Kidney capillary endothelial cell (primary cell): ENCODE data around the gene FAM53B.
"Not testable (repeated sequence)": the region's sequence is repeated elsewhere in the genome, so short reads cannot be mapped to it uniquely, and the experiment has no call there.

Experiments
- DNase-seq: peaks from one replicate; pipeline ENCODE4 v3.0.0-alpha.2; 2018; ENCODE audit warnings: low spot score

Gene FAM53B

GRCh38 chr10:124744102-124745050, at the start of gene FAM53B:
FAM53B (minus strand) TSS chr10:124744378; CDS start chr10:124706713, 37,665 bp downstream.
- DNase-seq, result peak; percentile 58

GRCh38 chr10:124792998-124793352, 48.8 kb upstream of the FAM53B start:
- no peak for DNase-seq

- DNase-seq, result peak; percentile 72
Measured at GRCh38 chr10:124791547-124792348, 47.6 kb upstream of the FAM53B start, which contains the start of gene EEF1AKMT2. EEF1AKMT2 (minus strand) TSS chr10:124791887; CDS start chr10:124791833, 54 bp downstream.

GRCh38 chr10:124782900-124783299, 38.7 kb upstream of the FAM53B start:
- not testable (repeated sequence) for DNase-seq

GRCh38 chr10:124768791-124769190, 24.6 kb upstream of the FAM53B start:
- DNase-seq, result no peak

GRCh38 chr10:124765256-124765655, 21.1 kb upstream of the FAM53B start:
- no peak for DNase-seq

- no peak for DNase-seq
Measured at GRCh38 chr10:124763267-124763666, 19.1 kb upstream of the FAM53B start.

- DNase-seq, result no peak
Measured at GRCh38 chr10:124762281-124762680, 18.1 kb upstream of the FAM53B start.

GRCh38 chr10:124756156-124756903, 12.2 kb upstream of the FAM53B start:
- no peak for DNase-seq

GRCh38 chr10:124755581-124755980, 11.4 kb upstream of the FAM53B start:
- DNase-seq, result no peak

GRCh38 chr10:124754227-124754626, 10.0 kb upstream of the FAM53B start:
- DNase-seq, result no peak

- DNase-seq, result no peak
Measured at GRCh38 chr10:124748953-124749645, 4.9 kb upstream of the FAM53B start.

GRCh38 chr10:124748166-124748565, 4.0 kb upstream of the FAM53B start:
- no peak for DNase-seq

GRCh38 chr10:124747745-124748144, 3.6 kb upstream of the FAM53B start:
- DNase-seq, result no peak

GRCh38 chr10:124746992-124747391, 2.8 kb upstream of the FAM53B start:
- DNase-seq, result no peak

- not testable (repeated sequence) for DNase-seq
Measured at GRCh38 chr10:124746447-124746846, 2.3 kb upstream of the FAM53B start.

GRCh38 chr10:124745673-124746072, 1.5 kb upstream of the FAM53B start:
- DNase-seq, result peak; percentile 61

- DNase-seq, result no peak
Measured at GRCh38 chr10:124745252-124745651, 1.1 kb upstream of the FAM53B start.

GRCh38 chr10:124743191-124744101, 732 bp downstream of the FAM53B start:
- no peak for DNase-seq
